ENCODE measurements around the gene SMPD1.

The SMPD1 gene

GRCh38 chr11:6400431-6401345, 10.4 kb downstream of the SMPD1 start:
- Mint-ChIP-seq H3K36me3 (ENCODE audit: low read depth) (peaks cover 58% of the 10 kb centered on the region), H3K27ac (peak overlapping the region; percentile 66), H3K4me1 (ENCODE audit: low read depth) (peaks cover 82% of the 10 kb centered on the region), H3K4me3 (no peak overlapping the region), H3K9me3 (no peaks in the 10 kb centered on the region), H3K27me3 (no peaks in the 10 kb centered on the region)
- no peak for DNase-seq

DNA sequence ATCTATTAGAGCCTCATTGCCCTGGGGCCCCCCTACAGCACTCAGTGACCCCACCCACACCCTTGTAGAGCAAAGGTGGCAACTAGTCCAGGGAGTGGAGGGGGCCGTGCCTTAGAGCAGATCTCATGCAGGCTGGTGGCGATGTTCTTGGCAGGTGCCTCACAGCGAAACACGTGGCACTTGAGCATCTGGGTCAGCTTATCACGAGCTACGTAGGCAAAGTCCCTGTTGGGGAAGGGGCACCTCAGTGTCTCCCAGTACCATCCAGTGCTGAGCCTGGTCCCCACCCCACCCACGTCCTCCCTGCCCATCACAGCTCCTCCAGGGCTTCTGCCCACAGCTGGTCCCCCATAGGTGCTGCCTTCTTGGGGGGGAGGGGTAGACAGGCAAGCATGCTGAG, 11.2 kb downstream of the SMPD1 start:
- H3K4me1 Mint-ChIP-seq (ENCODE audit: low read depth), result peaks cover 83% of the 10 kb centered on the region
- no peak overlapping the region for H3K4me3 Mint-ChIP-seq
- H3K9me3 Mint-ChIP-seq, result no peaks in the 10 kb centered on the region
- peaks cover 50% of the 10 kb centered on the region for H3K36me3 Mint-ChIP-seq (ENCODE audit: low read depth)
- no peaks in the 10 kb centered on the region for H3K27me3 Mint-ChIP-seq
- H3K27ac Mint-ChIP-seq, result peak overlapping the region; percentile 66
- no peak for DNase-seq

- no peak for DNase-seq
- Mint-ChIP-seq H3K9me3 (no peaks in the 10 kb centered on the region), H3K4me3 (peak overlapping the region; percentile 78), H3K27ac (peak overlapping the region; percentile 96), H3K4me1 (ENCODE audit: low read depth) (peaks cover 83% of the 10 kb centered on the region), H3K27me3 (no peaks in the 10 kb centered on the region), H3K36me3 (ENCODE audit: low read depth) (peaks cover 48% of the 10 kb centered on the region)
Observed at GRCh38 chr11:6402061-6402470, 11.8 kb downstream of the SMPD1 start.

GRCh38 chr11:6402561-6402981, 12.3 kb downstream of the SMPD1 start:
- H3K27me3 Mint-ChIP-seq, result no peaks in the 10 kb centered on the region
- no peaks in the 10 kb centered on the region for H3K9me3 Mint-ChIP-seq
- DNase-seq, result no peak
- peaks cover 45% of the 10 kb centered on the region for H3K36me3 Mint-ChIP-seq (ENCODE audit: low read depth)
- peak overlapping the region; percentile 78 for H3K4me3 Mint-ChIP-seq
- peak overlapping the region; percentile 96 for H3K27ac Mint-ChIP-seq
- H3K4me1 Mint-ChIP-seq (ENCODE audit: low read depth), result peaks cover 85% of the 10 kb centered on the region

DNA sequence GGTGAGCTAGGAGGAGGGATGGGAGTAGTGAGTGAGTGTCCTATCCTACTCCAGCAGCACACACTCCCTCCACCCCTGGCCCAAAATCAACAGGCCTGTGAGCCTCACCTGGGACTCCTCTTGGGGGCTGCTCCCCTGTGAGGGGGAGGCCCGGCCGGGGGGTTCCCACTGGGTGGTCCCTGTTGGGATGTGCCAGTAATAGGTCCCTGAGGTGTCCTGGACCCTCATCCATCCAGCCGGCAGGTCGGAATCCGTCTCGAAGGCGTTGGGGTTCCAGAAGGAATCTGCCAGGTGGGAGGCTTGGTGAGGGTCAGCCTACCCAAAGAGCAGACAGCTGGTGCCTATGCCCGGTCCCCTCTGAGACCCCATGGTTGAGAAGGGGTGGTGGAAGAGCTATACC, 13.3 kb downstream of the SMPD1 start:
- Mint-ChIP-seq H3K27me3 (no peaks in the 10 kb centered on the region), H3K4me1 (ENCODE audit: low read depth) (peaks cover 86% of the 10 kb centered on the region), H3K9me3 (no peaks in the 10 kb centered on the region), H3K4me3 (no peak overlapping the region), H3K36me3 (ENCODE audit: low read depth) (peaks cover 39% of the 10 kb centered on the region), H3K27ac (peak overlapping the region; percentile 96)
- no peak for DNase-seq

DNA sequence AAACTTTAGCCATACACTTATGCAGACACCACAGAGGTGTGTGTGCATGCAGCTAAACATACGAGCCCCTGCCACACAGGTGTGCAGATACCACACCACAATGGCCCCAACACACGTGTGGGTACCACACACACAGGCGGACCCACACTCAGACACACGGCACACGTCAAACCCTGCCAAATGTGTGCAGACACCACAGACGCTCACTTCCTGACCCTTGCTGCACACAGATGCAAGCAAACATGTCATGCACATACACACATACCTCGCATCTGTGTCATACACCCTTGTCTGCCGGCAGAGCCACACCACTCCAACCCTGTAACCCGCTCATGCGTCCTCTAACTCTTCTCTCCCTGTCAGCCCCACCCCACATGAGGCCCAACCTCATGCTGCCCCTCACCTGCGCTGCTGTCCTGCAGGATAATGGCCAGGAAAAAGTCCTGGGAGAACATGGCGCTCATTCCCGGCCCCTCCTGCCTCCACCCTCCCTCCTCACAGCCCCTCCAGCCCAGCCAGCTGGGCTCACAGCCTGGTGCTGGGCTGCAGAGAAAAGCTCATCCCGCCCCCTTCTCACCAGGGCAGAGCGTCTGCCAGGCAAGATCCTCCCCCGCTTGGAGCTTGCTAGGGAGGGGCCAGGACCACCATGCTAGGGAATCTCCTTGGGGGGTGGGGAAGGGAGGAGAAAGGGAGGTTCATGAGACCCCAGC, 14.2 kb downstream of the SMPD1 start:
- H3K27me3 Mint-ChIP-seq, result no peaks in the 10 kb centered on the region
- DNase-seq, result no peak
- peaks cover 85% of the 10 kb centered on the region for H3K4me1 Mint-ChIP-seq (ENCODE audit: low read depth)
- H3K9me3 Mint-ChIP-seq, result no peaks in the 10 kb centered on the region
- H3K27ac Mint-ChIP-seq, result peak overlapping the region; percentile 66
- H3K36me3 Mint-ChIP-seq (ENCODE audit: low read depth), result peaks cover 36% of the 10 kb centered on the region
- H3K4me3 Mint-ChIP-seq, result peak overlapping the region; percentile 26

DNA sequence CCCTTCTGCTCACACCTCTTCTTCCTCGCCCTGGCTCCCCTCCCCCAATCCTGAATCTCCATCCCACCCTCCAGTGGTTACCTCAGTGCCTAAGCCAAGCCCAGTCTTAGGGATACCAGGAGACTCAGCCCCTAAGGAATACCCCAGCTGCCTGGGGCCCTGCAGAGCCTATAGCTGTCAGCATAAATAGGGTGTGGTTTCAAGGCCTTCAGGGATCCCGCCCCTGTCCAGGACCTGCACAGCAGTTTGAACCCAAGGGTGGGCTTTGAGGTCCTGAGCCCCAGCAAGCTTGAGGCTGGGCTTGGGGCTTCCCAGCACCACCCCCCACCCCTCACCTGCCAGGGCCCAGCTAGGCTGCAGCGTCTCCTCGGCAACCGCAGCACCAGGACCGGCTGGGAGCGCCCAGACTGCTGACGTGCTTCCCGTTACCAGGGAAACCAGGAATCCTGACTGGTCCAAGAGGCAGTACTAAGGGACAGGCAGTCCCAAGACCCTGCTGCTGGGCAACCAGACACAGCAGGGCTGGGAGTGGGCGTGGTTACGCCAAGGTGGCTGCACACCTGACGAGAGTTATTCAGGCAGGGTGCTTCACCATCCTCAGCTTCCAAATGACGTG, 14.9 kb downstream of the SMPD1 start:
- no peak for DNase-seq
- no peaks in the 10 kb centered on the region for H3K27me3 Mint-ChIP-seq
- peaks cover 85% of the 10 kb centered on the region for H3K4me1 Mint-ChIP-seq (ENCODE audit: low read depth)
- H3K27ac Mint-ChIP-seq, result peak overlapping the region; percentile 58
- peaks cover 36% of the 10 kb centered on the region for H3K36me3 Mint-ChIP-seq (ENCODE audit: low read depth)
- no peaks in the 10 kb centered on the region for H3K9me3 Mint-ChIP-seq
- H3K4me3 Mint-ChIP-seq, result no peak overlapping the region

DNA sequence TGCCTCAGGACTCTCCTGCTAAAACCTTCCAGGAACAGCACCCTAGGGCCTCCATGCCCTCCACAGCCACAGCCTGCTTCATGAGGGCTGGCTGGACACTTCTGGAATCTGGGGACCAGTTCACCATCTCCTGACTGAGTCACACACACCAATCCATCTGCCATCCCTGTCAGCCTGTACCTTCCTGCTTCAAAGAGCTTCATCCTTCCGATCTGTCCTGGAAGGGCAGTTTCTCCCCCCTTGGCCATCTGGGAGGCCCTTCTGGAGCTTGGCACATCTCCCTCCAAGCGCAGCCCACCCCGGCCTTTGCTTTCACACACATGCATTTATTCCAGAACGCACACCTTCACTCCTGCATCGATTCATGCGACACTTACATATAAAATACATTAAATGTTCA, 15.6 kb downstream of the SMPD1 start:
- no peaks in the 10 kb centered on the region for H3K27me3 Mint-ChIP-seq
- no peak overlapping the region for H3K4me3 Mint-ChIP-seq
- no peaks in the 10 kb centered on the region for H3K9me3 Mint-ChIP-seq
- no peak for DNase-seq
- peaks cover 34% of the 10 kb centered on the region for H3K36me3 Mint-ChIP-seq (ENCODE audit: low read depth)
- peak overlapping the region; percentile 58 for H3K27ac Mint-ChIP-seq
- peaks cover 83% of the 10 kb centered on the region for H3K4me1 Mint-ChIP-seq (ENCODE audit: low read depth)

DNA sequence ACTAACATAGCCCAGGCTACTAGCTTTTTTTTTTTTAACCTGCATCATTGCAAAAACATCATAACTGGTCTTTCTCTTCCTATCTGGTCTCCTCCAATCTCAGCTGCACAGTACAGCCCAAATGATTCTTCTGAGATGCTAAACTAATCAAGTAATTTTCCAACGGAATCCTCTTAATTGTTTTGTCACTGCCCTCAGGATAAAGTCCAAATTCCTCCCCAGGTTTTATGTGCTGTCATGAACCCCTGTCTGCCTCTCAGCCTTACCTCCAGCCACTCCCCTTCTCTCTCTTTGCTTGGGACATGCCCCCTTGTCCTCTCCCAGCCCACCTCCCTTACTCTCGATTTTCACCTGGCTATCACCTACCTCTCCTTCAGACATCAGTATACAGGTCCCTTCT, 16.1 kb downstream of the SMPD1 start:
- Mint-ChIP-seq H3K4me1 (ENCODE audit: low read depth) (peaks cover 80% of the 10 kb centered on the region), H3K9me3 (no peaks in the 10 kb centered on the region), H3K36me3 (ENCODE audit: low read depth) (peaks cover 34% of the 10 kb centered on the region), H3K4me3 (no peak overlapping the region), H3K27ac (peak overlapping the region; percentile 58), H3K27me3 (no peaks in the 10 kb centered on the region)
- DNase-seq, result no peak

DNA sequence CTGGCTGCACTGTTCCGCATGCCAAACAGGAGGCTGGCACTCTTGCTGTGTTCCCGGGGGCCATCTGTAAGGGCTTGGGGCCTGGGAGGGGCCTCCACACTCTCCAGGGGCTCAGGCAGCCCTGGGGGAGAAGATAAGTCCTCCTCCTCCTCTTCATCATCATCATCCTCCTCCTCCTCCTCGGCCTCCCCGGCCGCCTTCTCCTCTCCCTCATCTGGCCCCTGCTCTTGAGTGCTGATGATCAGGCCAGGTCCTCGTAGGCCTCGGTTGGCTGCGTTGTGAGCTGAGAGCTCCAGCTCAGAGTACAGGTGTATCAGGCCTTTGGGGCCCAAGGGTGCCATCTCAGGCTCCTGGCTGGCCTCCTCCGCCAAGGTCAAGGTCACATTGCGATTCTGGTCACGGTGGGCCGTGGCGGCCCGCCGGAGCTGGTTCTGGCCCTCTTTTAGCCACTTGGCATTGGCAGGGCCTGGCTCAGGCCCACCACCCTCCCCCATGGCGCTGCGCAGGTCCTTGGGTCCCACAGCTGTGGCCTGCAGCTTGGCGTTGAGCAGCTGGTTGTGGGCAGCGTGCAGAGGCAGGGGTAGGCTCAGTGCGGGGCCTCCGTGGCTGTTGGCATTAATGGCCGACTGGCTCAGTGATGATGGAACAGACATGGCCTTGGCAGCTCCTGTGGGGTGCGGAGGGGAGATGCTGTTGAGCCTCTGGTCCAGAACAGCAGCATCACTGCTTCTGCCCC, 20.6 kb downstream of the SMPD1 start:
- DNase-seq, result no peak
- Mint-ChIP-seq H3K27me3 (no peaks in the 10 kb centered on the region), H3K27ac (peak overlapping the region; percentile 58), H3K4me3 (no peak overlapping the region), H3K4me1 (ENCODE audit: low read depth) (peaks cover 53% of the 10 kb centered on the region), H3K9me3 (no peaks in the 10 kb centered on the region), H3K36me3 (ENCODE audit: low read depth) (peaks cover 28% of the 10 kb centered on the region)

DNA sequence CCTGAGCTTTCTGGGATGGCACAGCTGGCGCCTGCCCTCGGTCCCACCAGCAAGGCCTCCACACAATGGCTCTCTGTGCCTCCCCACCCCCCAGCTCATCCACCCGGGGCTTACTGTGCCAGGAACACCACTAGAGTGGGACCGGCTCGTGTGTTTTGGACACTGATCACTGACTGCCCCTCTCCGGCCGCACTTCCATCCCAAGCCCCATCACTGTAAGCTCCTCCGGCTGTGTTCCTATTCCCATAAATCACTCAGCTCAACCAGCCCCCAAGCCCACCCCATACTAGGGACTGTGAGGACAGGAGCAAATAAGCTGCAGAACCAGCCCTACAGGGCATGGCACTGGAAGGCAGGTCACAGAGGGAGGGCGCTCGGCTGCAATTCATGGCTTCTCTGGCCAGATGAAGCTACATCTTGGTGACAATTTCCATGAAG, 21.3 kb downstream of the SMPD1 start:
- Mint-ChIP-seq H3K4me3 (no peak overlapping the region), H3K9me3 (no peaks in the 10 kb centered on the region), H3K4me1 (ENCODE audit: low read depth) (peaks cover 45% of the 10 kb centered on the region), H3K27me3 (no peaks in the 10 kb centered on the region), H3K36me3 (ENCODE audit: low read depth) (peaks cover 28% of the 10 kb centered on the region), H3K27ac (no peak overlapping the region)
- no peak for DNase-seq

DNA sequence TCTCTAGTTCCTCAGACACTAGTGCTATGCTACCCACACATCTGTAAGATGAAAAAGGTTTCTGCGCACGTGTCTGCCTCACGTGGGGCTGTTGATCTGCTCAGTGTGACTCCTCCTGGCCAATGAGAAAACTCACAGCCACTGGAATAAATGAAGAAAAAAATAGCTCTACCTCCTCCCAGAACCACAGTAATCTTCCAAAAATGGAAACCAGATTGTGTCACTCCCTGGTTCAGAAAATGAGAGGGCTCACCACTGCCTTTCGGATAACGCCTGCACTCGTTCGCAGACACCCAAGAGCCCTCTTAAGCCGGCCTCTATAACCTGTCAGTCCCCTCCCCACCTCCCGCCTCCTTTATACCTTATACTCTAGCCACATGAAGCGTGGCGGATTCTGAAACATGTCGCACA, 23.5 kb downstream of the SMPD1 start:
- no peaks in the 10 kb centered on the region for H3K9me3 Mint-ChIP-seq
- DNase-seq, result peak; percentile 75
- no peak overlapping the region for H3K4me3 Mint-ChIP-seq
- no peak overlapping the region for H3K27ac Mint-ChIP-seq
- peaks cover 22% of the 10 kb centered on the region for H3K36me3 Mint-ChIP-seq (ENCODE audit: low read depth)
- peaks cover 31% of the 10 kb centered on the region for H3K4me1 Mint-ChIP-seq (ENCODE audit: low read depth)
- no peaks in the 10 kb centered on the region for H3K27me3 Mint-ChIP-seq

DNA sequence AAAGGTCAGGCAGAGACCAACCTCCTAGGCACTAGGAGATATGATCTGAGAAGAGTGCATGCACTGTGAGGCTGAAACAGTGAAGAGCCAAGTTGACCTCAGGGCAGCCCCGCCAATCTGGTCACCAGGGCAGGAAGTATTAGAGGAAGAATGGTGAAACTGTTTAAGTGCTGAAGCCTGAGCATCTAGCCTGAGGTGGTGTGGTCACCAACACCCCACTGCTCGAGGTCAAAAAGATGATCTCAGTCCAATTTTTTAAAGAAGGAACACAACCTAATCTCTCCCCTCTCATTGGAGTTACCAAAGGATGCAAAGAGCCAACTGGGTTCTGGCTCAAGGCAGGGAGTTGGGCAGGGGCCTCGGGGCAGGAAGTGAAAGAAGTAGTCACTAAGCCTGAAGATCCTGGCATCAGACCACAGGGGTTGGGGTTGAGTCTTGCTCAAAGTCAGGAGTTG, 24.6 kb downstream of the SMPD1 start:
- Mint-ChIP-seq H3K4me1 (ENCODE audit: low read depth) (peaks cover 28% of the 10 kb centered on the region), H3K4me3 (no peak overlapping the region), H3K27me3 (no peaks in the 10 kb centered on the region), H3K27ac (no peak overlapping the region), H3K9me3 (no peaks in the 10 kb centered on the region), H3K36me3 (ENCODE audit: low read depth) (peaks cover 12% of the 10 kb centered on the region)
- DNase-seq, result no peak

DNA sequence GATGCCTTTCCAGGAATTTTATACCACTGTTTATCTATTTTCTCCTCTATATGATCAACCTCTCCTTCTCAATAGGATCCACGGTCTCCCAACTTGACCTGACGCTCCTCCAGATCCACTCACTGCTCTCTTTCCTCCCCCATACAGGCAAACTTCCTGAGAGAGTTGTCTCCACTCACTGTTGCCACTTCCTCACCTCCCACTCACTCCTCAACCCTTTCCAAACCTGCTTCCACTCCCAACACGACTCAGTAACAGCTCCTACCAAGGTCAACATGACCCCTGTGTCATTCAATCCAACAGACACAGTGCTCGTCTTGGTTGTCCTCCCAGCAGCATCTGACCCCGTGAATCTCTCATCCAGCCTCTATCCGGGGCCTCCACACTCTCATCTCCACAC, 25.5 kb downstream of the SMPD1 start:
- Mint-ChIP-seq H3K9me3 (no peaks in the 10 kb centered on the region), H3K27ac (no peak overlapping the region), H3K27me3 (no peaks in the 10 kb centered on the region), H3K4me1 (ENCODE audit: low read depth) (peaks cover 26% of the 10 kb centered on the region), H3K36me3 (ENCODE audit: low read depth) (peaks cover 6% of the 10 kb centered on the region), H3K4me3 (no peak overlapping the region)
- DNase-seq, result no peak
